Frontal cortex (tissue), 4 donors: Measurements from ENCODE around the gene EFS. TPM values are rescaled to one million over a fixed set of nuclear protein-coding genes. Genes with fewer than 3 reads are reported as not detected.
"Not testable (repeated sequence)": the region's sequence is repeated elsewhere in the genome, so short reads cannot be mapped to it uniquely, and the experiment has no call there.

Source experiments
- DNase-seq, 2 donors: peaks; one replicate each; pipeline ENCODE4 v3.0.0; 2012; ENCODE audit warnings: low spot score in 2 of 2
- FAIRE-seq: peaks from 2 replicates; lab custom pipeline; 2012; peaks lifted over from hg19 to GRCh38; lab: Jason Lieb, UNC
- total RNA-seq: library from RNA; depleted of rRNA; stranded (reverse); fragments of >200 nt; gene quantifications from one replicate; pipeline ENCODE4 v1.2.3, GENCODE V29; 2014
- donor health status: control.
- donor health status: control.
- donor health status: control.

The EFS gene
- total RNA-seq, 1 donor from 2014 or later = 6.9 TPM

DNA sequence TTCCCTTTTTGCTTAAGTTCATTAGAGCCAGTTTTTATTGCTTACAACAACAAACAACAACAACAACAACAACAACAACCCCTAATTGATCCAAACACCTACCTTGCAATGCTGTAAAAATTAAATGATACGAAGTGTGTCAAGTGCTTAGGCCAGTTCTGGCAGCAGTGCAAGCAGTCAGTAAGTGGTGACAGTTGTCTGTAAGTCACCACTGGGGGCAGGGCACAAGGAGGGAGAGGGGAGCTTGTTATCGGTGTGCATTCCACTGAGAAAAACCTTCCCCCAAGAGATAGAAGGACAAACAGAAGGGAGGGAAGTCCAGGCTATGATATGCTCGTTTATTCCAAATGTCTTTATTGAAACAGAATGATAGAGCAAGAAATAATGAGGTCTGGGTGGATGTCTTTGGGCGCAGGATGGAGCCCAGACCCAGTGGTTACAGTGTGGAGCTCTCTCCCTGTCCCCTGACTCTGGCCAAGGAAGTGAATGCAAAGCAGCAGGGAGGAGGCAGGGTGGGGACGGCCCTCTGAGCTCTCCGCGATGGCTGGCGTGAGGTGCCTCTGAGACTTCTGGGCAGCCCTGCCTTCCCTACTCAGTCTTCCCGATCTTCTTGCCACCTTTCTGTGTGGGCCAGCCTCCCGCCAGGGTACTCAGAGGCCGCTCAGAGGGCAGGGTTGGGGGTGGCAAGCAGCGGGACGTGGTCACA, 18.8 kb downstream of the EFS start:
- DNase-seq (no peak), FAIRE-seq (no peak)

DNA sequence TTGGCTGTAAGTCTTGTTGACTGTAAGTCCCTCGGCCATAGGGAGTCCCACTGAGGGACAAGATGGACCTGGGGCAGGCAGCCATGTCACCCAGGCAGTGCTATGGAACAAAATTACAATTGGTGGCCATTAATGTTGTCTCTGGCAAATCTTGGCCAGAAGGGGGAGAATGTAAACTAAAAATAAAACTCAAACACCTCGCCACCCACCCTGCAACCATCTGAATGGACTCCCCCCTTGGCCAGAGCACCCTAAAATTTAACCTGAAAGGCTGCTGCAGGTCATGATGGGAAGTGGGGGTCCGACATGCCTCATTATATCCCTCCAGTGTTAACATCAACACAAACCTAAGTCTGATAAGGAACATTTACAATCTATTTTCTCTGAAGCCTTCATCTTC, 20.5 kb downstream of the EFS start:
- no peak for FAIRE-seq
- DNase-seq = no peak

DNA sequence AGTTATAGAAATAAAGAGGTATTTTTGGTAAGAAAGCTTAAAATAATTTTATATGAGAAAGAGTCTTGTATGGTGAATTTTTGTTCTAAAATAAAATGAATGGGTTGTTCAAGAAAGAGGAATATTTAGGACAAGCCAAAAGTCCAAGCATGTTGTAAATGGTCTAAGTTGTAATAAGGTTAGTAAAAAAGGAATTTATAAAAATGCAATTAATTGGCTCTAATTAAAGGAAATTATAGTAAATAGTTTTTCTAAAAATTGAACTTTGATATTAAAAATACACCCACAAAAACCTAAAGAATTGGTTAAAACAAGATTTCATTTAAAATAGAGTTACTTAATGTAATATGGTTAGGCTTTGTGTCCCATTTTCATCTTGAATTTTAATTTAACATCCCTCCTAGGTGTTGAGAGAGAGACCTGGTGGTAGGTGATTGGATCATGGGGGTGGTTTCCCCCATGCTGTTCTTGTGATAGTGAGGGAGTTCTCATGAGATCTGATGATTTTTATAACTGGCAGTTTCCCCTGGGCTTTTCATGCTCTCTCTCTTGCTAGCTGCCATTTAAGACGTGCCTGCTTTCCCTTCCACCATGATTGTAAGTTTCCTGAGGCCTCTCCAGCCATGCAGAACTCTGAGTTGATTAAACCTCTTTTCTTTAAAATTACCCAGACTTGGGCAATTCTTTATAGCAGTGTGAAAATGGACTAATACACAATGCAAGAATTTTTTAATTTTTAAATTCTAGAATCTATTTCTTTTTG, 25.3 kb downstream of the EFS start:
- DNase-seq = no peak
- no peak for FAIRE-seq

DNA sequence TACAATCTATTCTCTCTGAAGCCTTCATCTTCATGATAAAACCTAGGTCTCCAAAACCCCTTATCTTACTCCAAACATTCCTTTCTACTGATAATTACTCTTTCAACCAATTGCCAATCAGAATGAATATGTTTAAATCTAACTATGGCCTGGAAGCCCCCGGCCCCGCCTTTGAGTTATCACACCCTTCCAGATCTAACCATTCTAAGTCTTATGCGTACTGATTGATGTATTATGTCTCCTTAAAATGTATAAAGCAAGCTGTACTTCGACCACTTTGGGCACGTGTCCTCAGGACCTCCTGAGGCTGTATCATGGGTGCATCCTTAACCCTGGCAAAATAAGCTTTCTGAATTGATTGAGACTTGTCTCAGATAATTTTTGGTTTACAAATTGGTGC, 29.3 kb downstream of the EFS start:
- no peak for DNase-seq
- FAIRE-seq = no peak

DNA sequence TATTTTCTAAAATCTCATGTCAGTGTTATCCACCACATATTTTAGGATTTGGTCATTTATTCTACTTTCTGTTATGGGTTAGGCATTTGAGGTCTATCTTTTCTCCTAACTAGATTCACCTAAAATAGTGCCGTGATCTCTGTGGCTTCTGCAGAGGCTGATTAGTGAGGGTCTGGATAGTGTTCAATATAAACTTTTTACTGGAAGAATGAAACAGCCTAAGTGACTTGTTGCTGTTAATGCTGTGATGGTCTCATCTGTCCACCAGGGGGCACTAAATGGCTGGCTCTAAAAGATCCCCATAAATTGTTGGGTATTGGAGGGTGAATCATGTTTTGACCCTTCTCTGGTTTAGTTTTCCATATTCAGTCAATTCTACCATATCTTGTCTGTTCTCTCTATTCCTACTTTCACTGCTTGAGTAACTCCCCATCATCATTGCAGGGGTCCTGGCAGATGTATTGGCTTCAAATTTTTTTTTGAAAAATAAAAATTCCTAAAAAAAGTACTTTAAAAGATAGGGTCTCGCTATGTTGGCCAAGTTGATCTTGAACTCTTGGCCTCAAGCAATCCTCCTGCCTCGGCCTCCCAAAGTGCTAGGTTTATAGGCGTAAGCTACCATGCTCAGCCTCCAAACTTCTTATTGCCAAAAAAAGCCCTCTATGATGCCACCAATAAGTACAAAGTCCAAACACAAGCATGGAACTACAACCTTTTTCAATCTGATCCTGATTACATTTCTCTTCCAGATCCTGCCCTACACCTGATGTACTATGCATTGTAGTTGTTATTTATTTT, 36.8 kb downstream of the EFS start:
- DNase-seq = peak; percentile 75 to 82
- no peak for FAIRE-seq

DNA sequence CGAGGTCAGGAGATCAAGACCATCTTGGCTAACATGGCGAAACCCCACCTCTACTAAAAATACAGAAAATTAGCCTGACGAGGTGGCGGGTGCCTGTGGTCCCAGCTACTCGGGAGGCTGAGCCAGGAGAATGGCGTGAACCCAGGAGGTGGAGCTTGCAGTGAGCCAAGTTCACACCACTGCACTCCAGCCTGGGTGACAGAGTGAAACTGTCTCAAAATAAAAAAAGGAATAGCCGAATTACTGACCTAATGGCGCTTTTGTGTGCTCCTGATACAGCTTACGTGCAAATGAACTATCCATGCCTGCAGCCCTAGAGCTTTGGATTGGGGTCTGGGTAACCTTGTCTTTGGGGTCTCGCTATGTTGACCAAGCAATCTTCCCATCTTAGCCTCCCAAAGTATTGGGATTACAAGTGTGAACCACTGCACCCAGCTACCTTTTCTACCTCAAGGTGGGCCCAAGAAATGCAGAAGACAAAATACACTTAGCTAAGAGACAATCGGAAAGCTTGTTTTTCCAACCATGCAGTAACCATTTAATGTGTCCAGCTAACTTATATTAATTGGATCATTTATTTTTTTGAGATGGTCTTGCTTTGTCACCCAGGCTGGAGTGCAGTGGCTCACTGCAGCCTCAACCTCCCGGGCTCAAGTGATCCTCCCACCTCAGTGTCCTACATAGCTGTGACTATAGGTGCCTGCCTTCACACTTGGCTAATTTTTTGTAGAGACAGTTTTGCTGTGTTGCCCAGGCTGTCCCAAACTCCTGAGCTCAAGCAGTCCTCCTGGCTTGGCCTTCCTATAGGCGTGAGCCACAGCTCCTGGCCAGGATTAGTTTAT, 38.3 kb downstream of the EFS start:
- FAIRE-seq = no peak
- DNase-seq = no peak

DNA sequence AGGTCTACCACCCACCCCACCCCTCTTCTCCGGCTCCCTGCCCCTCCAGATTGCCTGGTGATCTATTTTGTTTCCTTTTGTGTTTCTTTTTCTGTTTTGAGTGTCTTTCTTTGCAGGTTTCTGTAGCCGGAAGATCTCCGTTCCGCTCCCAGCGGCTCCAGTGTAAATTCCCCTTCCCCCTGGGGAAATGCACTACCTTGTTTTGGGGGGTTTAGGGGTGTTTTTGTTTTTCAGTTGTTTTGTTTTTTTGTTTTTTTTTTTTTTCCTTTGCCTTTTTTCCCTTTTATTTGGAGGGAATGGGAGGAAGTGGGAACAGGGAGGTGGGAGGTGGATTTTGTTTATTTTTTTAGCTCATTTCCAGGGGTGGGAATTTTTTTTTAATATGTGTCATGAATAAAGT, 39.2 kb downstream of the EFS start:
- not testable (repeated sequence) for DNase-seq, FAIRE-seq

DNA sequence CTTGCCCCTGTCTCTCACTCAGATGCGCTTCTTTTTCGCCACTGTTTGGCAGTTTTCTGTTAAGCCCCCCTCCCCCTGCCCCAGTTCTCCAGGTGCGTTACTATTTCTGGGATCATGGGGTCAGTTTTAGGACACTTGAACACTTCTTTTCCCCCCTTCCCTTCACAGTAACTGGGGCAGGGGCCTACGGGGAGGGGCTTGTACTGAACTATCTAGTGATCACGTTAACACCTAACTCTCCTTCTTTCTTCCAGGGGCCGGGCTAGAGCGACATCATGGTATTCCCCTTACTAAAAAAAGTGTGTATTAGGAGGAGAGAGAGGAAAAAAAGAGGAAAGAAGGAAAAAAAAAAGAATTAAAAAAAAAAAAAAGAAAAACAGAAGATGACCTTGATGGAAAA, 40.0 kb downstream of the EFS start:
- FAIRE-seq (no peak), DNase-seq (no peak)

DNA sequence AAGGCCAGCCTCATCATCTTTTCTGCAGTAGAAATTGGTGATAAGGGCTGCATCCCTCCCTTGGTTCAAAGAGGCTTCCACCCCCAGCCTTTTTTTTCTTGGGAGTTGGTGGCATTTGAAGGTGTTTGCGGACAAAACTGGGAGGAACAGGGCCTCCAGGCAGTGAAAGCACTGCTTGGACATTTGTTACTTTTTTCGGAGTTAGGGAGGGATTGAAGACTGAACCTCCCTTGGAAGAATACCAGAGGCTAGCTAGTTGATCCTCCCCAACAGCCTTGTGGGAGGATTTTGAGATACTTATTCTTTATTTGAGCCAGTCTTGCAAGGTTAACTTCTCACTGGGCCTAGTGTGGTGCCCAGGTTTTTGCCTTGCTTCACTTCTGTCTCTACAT, 40.5 kb downstream of the EFS start:
- DNase-seq (no peak), FAIRE-seq (no peak)

DNA sequence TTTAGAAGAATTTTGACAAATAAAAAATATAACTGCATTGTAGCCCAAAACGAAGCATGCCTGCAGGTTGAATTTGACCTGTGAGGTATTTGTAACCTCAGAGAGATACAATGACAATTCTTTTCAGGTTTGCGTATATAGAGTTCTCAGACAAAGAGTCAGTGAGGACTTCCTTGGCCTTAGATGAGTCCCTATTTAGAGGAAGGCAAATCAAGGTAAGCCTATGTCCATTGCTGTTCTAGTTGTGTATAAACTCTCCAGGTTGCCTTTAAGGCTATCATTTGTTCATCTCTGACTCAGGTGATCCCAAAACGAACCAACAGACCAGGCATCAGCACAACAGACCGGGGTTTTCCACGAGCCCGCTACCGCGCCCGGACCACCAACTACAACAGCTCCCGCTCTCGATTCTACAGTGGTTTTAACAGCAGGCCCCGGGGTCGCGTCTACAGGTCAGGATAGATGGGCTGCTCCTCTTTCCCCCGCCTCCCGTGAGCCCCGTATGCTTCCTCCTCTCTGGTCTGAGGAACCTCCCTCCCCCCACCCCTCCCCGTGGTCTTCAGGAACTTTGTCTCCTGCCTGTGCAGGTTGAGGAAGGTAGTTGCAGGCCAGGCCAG, 41.0 kb downstream of the EFS start:
- FAIRE-seq (no peak), DNase-seq (no peak)

DNA sequence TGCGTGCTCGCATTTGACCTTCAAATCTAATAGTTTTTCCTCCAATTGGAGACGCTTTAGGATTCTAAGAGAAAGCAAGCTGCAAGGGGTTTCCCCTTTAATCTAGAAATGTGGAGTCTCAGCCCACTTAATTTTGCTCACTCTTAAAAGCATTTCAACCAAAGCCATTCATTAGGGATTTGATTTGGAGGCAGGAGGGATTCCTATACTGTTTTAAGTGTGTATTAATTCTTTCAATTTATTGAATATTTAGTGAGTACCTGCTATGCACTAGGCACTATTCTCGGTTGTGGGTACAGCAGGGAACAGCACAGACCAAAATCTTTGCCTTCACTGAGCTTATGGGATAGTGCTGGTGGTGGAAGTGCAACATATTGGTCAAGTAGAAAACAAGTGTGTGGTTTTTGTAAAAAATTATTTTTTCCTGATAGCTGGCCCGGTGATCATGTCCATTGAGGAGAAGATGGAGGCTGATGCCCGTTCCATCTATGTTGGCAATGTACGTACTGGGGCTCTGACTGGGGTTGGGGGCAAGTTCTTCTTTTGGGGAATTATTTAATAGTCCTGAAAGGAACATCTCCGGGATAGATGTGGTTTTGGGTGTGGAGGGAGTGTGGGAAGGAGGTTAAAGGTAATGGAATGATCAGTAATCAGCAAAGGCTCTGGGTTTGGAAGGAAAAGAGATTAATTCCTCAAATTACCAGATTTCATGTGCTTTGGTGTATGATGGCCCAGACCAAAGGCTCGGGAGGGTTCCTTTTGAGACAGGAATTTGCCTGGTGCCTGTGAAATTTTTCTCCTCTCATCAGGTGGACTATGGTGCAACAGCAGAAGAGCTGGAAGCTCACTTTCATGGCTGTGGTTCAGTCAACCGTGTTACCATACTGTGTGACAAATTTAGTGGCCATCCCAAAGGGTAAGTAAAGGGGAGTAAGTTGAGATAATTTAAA, 42.1 kb downstream of the EFS start:
- FAIRE-seq = no peak
- no peak for DNase-seq

DNA sequence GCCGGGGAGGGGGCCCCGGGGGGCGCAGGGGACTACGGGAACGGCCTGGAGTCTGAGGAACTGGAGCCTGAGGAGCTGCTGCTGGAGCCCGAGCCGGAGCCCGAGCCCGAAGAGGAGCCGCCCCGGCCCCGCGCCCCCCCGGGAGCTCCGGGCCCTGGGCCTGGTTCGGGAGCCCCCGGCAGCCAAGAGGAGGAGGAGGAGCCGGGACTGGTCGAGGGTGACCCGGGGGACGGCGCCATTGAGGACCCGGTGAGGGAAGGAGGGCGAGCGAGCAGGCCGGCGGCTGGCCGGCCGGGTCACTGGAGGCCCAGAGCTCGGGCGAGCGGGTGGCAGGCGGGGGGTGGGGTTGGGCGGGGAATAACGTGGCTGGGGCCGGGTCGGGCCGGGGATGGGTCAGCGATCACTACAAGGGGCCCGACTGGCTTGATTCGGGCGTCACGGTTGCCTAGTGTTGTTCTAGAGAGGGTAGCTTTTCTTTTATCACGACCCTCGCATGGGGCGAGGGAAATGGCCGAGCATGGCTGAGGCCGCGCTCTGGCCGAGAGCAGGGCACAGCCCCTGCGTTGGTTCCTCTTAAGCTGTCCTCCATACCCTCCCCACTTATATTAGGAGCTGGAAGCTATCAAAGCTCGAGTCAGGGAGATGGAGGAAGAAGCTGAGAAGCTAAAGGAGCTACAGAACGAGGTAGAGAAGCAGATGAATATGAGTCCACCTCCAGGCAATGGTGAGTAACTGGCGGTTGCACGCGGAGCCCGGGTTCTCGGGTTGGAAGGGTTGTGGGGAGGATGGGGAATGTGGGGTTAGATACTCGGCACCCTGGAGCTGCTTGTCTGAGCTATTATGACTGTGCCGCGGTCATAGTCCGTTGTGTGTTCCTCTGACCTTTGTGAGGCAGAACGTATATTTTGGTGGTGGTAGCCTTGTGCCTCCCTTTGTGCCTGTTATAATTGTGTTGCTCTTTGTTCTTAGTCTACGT, 43.1 kb downstream of the EFS start:
- DNase-seq (peak in 1 of 2 donors; percentile 46), FAIRE-seq (no peak)

DNA sequence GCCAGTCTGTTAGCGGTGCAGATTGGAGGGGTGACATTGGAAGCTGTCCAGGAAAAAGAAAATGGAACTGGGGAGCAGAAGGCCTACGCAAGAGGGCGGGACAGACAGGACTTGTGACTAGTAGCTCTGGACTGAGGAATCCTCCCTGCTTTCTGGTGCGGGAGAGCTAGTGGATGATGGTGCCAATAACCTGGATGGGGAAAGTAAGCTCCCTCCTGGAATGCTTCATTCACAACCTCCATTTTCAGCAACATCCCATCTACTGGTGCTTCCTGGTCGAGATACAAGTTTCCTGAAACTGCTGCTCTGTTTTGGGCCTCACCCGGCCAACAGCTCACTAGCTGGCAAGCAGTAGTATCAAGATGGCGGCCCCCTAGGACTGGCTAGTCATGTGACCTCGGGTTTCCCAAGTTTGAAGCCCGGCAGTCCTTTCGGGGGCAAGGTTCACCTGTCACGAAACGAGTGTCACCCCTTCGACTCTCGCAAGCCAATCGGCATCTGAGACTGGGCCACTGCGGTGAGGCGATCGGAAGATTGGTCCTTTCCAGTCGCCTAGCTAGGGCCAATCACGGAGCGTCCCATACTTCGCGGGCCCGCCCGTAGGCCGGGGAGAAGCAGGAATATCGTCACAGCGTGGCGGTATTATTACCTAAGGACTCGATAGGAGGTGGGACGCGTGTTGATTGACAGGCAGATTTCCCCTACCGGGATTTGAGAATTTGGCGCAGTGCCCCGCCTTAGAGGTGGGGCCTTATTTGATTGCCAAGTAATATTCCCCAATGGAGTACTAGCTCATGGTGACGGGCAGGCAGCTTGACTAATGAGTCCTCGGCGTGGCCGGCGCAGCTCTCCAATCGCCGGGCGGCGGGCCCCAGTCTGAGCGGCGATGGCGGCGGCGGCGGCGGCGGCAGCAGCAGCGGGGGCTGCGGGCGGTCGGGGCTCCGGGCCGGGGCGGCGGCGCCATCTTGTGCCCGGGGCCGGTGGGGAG, 44.1 kb downstream of the EFS start, which contains the start of gene PABPN1:
Gene PABPN1, plus strand, starts transcription at position 874 of the 988 bp plus-strand sequence. Its CDS starts 13 bp downstream, at position 887.
- peak; percentile 92 for FAIRE-seq
- peak; percentile 95 to 98 for DNase-seq

DNA sequence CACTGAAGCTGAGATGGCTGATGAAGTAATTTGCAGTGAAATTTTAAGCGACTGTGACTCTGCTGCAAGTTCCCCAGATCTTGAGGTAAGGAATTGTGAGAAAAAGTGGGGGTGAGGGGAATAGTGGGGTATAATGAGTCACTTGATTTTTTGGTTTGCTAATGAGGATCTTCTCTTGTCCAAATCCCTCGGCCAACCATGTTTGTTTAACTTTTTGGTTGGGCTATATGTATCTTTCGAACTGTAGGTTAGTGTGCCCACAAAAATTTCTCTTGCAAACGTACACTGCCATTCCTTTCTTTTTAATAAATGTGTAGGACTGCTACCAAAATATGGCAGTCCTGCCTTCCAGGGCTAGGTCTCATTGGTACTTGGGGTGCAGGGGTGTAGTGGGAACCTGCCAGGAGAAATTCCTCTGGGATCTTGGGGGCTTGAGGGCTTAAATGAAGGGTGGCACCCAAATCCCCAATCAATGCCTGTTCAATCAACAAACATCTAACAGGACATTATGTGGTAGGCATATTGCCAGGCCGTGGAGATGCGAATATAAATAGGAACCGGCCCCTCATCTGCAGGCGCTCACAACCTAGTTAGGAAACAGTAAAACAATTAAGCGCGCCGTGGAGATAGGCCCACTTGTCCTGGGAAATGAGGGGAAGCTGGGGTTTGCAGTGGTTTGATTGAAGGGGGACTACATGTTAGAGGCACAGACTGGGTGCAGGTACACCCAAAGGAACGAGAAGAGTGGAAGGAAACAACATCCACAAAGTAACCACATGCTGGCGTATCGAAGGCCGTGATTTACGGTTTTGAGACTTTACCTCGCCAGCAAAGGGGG, 45.0 kb downstream of the EFS start:
- no peak for DNase-seq
- no peak for FAIRE-seq

DNA sequence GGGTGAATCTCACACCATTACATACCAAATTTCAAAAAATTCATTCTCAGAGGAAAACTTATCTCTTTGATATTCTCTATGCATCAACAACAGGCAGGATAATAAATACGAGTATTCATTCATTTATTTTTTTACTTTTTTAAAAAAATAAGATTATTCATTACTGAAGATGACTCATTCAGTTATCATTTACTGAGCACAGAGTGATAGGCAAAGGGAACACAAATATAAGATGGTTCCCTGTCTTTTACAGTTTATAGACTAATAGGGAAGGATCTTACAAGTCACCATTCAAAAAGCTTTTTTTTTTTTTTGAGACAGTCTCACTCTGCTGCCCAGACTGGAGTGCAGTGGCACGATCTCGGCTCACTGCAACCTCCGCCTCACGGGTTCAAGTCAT, 48.7 kb downstream of the EFS start:
- FAIRE-seq (no peak), DNase-seq (no peak)
